WI38 (cell line): Measurements from ENCODE around the gene APOBEC3B.
"Not testable (repeated sequence)": the region's sequence is repeated elsewhere in the genome, so short reads cannot be mapped to it uniquely, and the experiment has no call there.

Source experiments
- H3K4me3 ChIP-seq: 2 replicates; pipeline ENCODE4 v1.5.1; 2011; ENCODE audit warnings: low read depth, mild to moderate bottlenecking, control low read depth, low read length
- CTCF ChIP-seq: IDR thresholded peaks from 2 replicates; pipeline ENCODE4 v1.5.1; 2012; ENCODE audit warnings: low read depth, mild to moderate bottlenecking, control low read depth, low read length

APOBEC3B gene

GRCh38 chr22:38981005-38981991, 849 bp upstream of the APOBEC3B start:
- peak overlapping the region; percentile 56 for H3K4me3 ChIP-seq
- TF ChIP-seq CTCF: no peak

GRCh38 chr22:38984224-38984623, 2.1 kb downstream of the APOBEC3B start:
- no peak for TF ChIP-seq CTCF
- no peak overlapping the region for H3K4me3 ChIP-seq

GRCh38 chr22:38984784-38985757, 2.9 kb downstream of the APOBEC3B start:
- H3K4me3 ChIP-seq: not testable (repeated sequence)

GRCh38 chr22:38986629-38987028, 4.5 kb downstream of the APOBEC3B start:
- TF ChIP-seq CTCF: no peak

GRCh38 chr22:38987171-38987895, 5.2 kb downstream of the APOBEC3B start:
- TF ChIP-seq CTCF: no peak

More at GRCh38 chr22:38986629-38987028, 4.5 kb downstream of the APOBEC3B start:
- no peak overlapping the region for H3K4me3 ChIP-seq

GRCh38 chr22:38989466-38989865, 7.3 kb downstream of the APOBEC3B start:
- no peak for TF ChIP-seq CTCF
- H3K4me3 ChIP-seq: no peak overlapping the region

More at GRCh38 chr22:38987171-38987895, 5.2 kb downstream of the APOBEC3B start:
- no peak overlapping the region for H3K4me3 ChIP-seq

- H3K4me3 ChIP-seq: not testable (repeated sequence)
Measured at GRCh38 chr22:38992871-38993371, 10.8 kb downstream of the APOBEC3B start.
